Measurements from ENCODE around the gene FSD1.

DNA sequence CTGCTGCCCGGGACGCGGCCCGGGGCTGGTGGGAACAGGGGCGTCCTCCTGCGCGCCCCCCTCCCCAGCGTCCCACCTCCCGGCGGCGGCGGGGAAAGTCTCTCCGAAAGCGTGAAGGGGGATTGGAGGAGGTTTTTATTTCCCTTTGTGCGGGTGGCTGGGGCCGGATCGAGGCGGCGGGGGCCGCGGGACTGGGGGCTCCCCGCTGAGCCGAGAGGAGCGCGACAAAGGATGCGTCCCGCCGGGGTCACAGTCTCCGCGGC is 25.2 kb upstream of the FSD1 start:
- TF ChIP-seq CTCF (IDR thresholded peaks at IDR 0.05) (no peak), POLR2A (IDR thresholded peaks at IDR 0.05) (no peak), EP300 (IDR thresholded peaks at IDR 0.05) (no peak)
